HG03575 (cell line): ENCODE measurements around the gene MARCHF11.

Source experiments
- ATAC-seq: cut with Tn5 transposase; IDR thresholded peaks from one replicate; pipeline ENCODE4 v1.9.1; 2021; ENCODE audit not compliant: unreplicated experiment, insufficient number of reproducible peaks, low FRiP score; ENCODE audit errors: extremely low read depth

Gene MARCHF11

GRCh38 chr5:16066320-16066719 is 113.3 kb downstream of the MARCHF11 start:
- ATAC-seq: no peak

- no peak for ATAC-seq
Observed at GRCh38 chr5:16065831-16066230, 113.8 kb downstream of the MARCHF11 start.

- ATAC-seq: no peak
Observed at GRCh38 chr5:16064135-16064893, 115.3 kb downstream of the MARCHF11 start.

GRCh38 chr5:16061163-16061562 is 118.4 kb downstream of the MARCHF11 start:
- ATAC-seq: no peak

- no peak for ATAC-seq
Observed at GRCh38 chr5:16057277-16057676, 122.3 kb downstream of the MARCHF11 start.

GRCh38 chr5:16051246-16051755 is 128.3 kb downstream of the MARCHF11 start:
- ATAC-seq: no peak

- no peak for ATAC-seq
Observed at GRCh38 chr5:16050414-16050813, 129.2 kb downstream of the MARCHF11 start.

GRCh38 chr5:16049761-16050160 is 129.8 kb downstream of the MARCHF11 start:
- no peak for ATAC-seq

- no peak for ATAC-seq
Observed at GRCh38 chr5:16048132-16048531, 131.5 kb downstream of the MARCHF11 start.

GRCh38 chr5:16043349-16043965 is 136.1 kb downstream of the MARCHF11 start:
- no peak for ATAC-seq

GRCh38 chr5:16037121-16037845 is 142.3 kb downstream of the MARCHF11 start:
- ATAC-seq: no peak

- no peak for ATAC-seq
Observed at GRCh38 chr5:16034319-16035001, 145.1 kb downstream of the MARCHF11 start.

GRCh38 chr5:16033187-16033925 is 146.2 kb downstream of the MARCHF11 start:
- ATAC-seq: no peak

GRCh38 chr5:16028708-16029107 is 150.9 kb downstream of the MARCHF11 start:
- no peak for ATAC-seq

- ATAC-seq: no peak
Observed at GRCh38 chr5:16025681-16026080, 153.9 kb downstream of the MARCHF11 start.

GRCh38 chr5:16018970-16019369 is 160.6 kb downstream of the MARCHF11 start:
- no peak for ATAC-seq

- no peak for ATAC-seq
Observed at GRCh38 chr5:16017720-16018119, 161.9 kb downstream of the MARCHF11 start.
